IPS DF 19.7 (cell line): ENCODE measurements around the gene FAM193A.
"Not testable (repeated sequence)": the region's sequence is repeated elsewhere in the genome, so short reads cannot be mapped to it uniquely, and the experiment has no call there.

ENCODE experiments used
- DNase-seq: peaks from one replicate; pipeline ENCODE4 v3.0.0-alpha.2; 2013; ENCODE audit warnings: low read depth, low spot score

FAM193A gene

GRCh38 chr4:2691952-2692435, 155.5 kb downstream of the FAM193A start:
- DNase-seq: no peak

DNA sequence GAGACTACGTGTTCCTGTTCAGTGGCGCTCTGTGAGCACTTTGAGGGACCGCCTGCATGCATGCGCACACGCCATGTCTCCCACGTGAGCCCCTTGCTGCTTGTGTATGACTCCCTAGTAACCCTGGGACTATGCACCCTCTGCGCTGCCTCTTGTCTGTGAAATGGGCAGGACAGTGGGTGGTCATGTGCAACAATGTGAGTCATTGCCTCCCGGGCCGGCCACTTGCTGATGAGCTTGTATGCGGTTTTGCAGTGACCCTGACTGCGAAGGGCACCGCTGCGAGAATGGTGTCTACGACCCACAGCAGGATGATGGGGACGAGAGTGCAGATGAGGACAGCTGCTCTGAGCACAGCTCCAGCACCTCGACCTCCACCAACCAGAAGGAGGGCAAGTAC, 158.2 kb downstream of the FAM193A start:
- no peak for DNase-seq

- DNase-seq: no peak
Observed at GRCh38 chr4:2695346-2696060, 159.1 kb downstream of the FAM193A start.

GRCh38 chr4:2696423-2696822, 160.0 kb downstream of the FAM193A start:
- DNase-seq: no peak

DNA sequence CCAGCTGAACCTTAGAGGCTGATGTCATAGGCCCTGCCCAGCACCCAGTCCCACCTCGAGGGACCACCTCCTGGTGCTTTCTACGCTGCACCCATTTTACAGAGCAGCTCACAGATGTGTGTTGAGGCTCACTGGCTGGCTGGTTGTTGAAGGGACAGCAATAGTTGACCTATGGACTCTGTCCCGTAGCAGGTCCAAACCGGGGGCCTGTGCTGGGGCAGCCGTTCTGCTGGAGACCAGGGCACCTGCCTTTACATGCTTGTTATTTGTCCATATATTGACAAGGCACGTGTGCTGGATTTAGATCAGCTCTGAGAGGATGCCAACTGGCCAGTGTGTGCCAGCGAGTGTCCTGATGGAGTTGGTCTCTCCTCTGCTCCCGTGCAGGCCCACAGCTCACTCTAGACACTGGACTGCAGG, 161.6 kb downstream of the FAM193A start:
- no peak for DNase-seq

DNA sequence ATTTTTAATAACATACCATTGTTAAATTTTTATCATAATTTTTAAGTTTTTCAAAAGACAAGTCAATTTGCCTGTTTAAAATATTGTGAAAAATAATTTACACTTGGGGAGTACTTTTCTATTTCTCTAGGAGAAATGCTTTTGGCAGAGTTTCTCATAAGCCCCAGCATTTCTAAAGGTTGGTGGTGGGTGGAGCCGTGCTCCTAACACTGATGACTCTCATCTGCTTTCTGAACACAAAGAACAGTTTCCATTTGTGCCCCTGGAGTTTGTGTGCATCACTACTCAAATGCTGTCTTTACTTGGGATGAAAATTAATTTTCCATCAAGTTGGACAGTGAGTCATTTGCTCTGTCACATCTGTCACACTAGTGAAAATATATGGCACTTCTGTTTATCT, 162.1 kb downstream of the FAM193A start:
- no peak for DNase-seq

GRCh38 chr4:2698951-2699505, 162.6 kb downstream of the FAM193A start:
- no peak for DNase-seq

DNA sequence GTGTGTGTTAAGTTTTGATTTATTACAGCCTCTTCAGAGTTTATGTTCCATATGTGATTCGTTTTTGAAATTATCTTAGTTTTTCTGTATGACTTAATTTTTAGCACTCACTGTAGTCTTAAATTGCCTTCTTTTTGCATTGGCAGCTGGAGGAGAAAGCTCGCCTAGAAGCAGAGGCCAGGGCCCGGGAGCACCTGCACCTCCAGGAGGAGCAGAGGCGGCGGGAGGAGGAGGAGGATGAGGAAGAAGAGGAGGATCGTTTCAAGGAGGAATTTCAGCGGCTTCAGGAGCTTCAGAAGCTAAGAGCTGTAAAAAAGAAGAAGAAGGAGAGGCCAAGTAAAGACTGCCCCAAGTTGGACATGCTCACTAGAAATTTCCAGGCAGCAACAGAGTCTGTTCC, 163.1 kb downstream of the FAM193A start:
- DNase-seq: no peak

DNA sequence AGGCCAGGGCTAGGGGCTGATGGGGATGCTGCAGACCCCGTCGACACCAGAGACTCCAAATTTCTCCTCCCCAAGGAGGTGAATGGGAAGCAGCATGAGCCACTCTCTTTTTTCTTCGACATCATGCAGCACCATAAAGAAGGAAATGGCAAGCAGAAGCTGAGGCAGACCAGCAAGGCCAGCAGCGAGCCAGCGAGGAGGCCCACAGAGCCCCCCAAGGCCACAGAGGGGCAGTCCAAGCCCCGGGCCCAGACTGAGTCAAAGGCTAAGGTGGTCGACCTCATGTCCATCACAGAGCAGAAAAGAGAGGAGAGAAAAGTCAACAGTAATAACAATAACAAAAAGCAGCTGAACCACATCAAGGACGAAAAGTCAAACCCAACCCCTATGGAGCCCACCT, 163.6 kb downstream of the FAM193A start:
- no peak for DNase-seq

GRCh38 chr4:2702361-2702760, 165.9 kb downstream of the FAM193A start:
- no peak for DNase-seq

DNA sequence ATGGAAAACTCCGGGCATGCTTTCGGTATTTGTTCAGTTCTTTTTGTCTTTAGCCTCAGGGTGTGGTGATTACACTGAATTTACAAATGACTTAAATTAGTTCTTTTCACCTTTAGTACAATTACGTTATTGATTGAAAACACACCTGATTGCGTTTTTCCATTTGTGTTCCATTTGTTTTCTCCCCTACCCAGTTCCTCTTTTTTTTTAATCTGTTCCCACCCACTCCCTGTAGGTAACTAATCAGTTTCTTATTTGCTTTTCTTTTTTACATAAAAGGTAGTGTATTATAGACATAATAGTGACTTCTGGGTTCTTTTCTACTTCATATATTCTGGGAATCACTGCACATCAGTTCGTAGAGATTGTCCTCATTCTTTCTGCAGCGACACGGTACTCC, 166.3 kb downstream of the FAM193A start:
- DNase-seq: no peak

DNA sequence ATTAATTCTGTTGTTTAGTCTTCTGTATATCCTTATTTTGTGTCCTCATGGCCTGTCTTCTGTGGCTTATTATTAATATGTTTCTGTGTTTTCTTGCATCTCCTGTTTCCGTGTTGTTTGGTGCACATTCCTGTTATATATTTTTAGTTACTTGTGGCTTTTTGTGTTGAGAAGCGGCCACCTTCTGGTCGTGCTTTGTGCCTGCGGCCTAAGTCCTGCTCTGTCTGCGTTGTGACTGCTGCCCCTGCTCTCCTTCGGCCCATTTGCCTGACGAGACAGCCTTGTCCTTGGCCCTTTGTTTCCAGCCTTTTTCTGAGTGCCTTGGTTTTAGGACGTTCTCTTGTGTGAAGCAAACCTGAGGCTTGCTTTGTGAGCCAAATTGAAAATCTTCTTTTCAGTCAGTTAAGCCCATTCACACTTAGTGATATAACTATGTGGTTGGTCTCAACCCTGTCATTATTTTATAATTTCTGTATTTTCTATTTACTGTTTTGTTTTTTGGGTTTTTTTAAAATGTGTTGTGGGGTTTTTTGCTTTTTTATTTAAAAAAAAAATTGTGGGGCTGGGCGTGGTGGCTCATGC, 175.9 kb downstream of the FAM193A start:
- DNase-seq: peak; percentile 12

- DNase-seq: no peak
Observed at GRCh38 chr4:2713337-2713736, 176.9 kb downstream of the FAM193A start.

DNA sequence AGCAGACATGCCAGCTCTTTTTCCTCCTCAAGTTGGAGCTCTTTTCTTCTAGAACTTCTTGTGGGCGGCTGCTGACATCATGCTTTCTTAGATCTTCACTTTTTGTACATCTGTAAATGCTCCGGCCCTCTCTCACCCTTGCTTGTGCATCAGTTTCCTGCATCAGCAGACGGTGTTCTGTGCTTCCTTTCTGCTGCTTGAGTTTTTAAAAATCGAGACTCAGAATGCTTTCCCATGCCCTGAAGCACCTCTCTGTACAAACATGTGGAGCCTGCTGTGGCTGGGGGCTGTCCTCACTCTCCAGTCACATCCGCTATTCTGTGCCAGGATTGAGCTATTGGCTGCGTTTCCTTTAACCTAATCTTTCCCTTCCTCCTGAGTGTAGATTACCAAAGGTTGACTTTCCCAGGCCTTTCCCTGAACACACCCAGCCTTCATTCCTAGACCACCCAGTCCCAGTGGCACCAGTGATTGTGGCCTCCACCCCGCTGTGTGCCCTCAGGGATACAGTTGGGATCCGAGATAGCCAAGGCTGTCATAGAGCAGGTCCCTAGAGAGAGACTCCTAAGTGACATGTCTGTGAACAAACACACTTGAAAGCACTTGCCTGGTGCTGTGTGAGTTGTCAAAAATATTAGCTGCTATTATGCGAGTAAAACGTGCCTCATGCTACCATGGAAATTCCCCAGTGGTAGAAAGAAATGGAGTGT, 177.8 kb downstream of the FAM193A start:
- DNase-seq: no peak

DNA sequence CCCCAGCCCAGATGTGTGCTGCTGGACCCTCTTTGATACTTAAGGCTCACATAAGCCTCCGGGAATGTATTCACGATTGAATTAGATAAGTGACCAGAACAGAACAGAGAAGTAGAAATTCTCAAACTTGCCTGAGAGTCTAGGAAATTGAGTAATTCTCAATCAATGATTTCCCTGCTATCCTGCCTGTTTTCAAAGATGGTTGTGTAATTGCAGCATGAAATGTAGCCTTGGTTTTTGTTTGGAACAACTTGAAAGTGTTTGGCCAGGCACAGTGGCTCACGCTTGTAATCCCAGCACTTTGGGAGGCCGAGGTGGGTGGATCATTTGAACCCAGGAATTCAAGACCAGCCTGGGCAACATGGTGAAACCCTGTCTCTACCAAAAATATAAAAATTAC, 178.5 kb downstream of the FAM193A start:
- no peak for DNase-seq

DNA sequence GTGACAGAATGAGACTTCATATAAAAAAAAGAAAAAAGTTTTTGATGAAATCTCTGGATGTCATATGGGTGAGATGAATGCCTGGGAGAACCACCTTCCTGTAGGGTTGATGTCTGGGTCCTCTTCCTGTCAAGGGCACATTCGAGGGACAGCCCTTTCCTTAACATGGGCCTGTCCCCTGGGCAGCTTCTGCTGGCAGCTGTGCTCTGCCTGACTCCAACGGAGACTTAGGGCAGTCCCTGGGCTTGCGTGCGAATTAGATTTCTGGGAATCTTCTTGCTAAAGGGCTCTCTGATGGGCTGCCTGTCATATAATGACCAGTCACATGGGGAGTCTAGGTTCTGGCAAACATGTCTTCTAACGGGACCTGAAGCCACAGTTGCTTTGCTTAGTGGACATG, 179.0 kb downstream of the FAM193A start:
- no peak for DNase-seq

- DNase-seq: no peak
Observed at GRCh38 chr4:2716236-2716635, 179.8 kb downstream of the FAM193A start.

- DNase-seq: no peak
Observed at GRCh38 chr4:2721586-2721985, 185.1 kb downstream of the FAM193A start.

- DNase-seq: no peak
Observed at GRCh38 chr4:2722033-2722432, 185.6 kb downstream of the FAM193A start.

DNA sequence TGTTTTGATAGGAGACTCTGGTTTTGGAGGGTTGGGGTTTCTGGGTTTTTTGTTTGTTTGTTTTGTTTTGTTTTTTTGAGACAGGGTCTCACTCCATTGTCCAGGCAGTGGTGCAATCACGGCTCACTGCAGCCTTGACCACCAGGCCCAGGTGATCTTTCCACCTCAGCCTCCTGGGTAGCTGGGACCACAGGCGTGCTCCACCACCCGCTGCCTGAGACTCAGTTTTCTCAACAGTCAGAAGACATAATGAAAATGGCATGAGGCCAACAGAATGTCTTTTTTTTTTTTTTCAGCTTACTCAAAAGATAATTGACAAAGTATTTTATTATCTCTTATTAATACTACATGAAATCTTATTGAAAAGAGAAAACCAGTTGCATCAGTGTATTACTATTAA, 187.3 kb downstream of the FAM193A start:
- DNase-seq: no peak

DNA sequence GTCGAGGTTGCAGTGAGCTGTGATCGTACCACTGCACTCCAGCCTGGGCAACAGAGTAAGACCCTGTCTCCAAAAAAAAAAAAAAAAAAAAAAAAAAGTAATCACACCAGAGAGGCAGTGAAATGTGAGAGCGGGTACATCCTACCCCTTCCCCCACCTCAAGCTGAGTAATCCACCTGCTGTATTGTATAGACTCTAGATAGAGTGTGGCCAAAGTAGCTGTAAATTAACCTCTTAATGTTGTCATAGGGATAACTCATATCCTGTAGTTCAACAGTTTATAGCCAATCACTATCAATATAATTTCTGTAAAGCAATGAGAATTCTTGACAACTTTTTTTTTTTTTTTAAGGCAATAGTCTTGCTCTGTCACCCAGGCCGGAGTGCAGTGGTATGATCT, 188.9 kb downstream of the FAM193A start:
- no peak for DNase-seq

- not testable (repeated sequence) for DNase-seq
Observed at GRCh38 chr4:2726881-2727280, 190.4 kb downstream of the FAM193A start.

DNA sequence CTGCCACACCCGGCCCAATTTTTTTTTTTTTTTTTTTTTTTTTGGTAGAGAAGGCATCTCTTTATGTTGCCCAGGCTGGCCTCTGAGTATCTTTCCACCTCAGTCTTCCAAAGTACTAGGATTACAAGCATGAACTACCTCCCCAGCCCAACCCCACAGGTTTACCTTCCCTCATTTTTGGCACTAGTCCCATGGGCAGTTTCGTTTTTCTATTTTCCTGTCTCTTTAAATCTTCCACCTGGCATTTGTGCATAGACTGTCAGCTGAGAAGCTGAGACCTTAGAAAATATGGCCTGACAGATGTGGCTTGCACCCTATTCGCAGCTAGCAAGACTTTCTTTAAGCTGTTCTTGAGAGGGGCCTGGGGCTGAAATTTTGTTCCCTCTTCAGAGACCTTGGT, 191.8 kb downstream of the FAM193A start:
- DNase-seq: no peak
